NCI-H2196 treated with DMSO at 0.1 percent for 48 hours (cell line): ENCODE results near the gene PIGW.

Experiments
- DNase-seq: peaks from one replicate; lab custom pipeline; 2025; ENCODE audit not compliant: unreplicated experiment; lab: John Stamatoyannopoulos, UW

Gene PIGW

GRCh38 chr17:36545077-36545464 lies 10.3 kb downstream of the PIGW start:
- no peak for DNase-seq

- DNase-seq: peak; percentile 62
Measured at GRCh38 chr17:36545465-36546417, 11.0 kb downstream of the PIGW start.

DNA sequence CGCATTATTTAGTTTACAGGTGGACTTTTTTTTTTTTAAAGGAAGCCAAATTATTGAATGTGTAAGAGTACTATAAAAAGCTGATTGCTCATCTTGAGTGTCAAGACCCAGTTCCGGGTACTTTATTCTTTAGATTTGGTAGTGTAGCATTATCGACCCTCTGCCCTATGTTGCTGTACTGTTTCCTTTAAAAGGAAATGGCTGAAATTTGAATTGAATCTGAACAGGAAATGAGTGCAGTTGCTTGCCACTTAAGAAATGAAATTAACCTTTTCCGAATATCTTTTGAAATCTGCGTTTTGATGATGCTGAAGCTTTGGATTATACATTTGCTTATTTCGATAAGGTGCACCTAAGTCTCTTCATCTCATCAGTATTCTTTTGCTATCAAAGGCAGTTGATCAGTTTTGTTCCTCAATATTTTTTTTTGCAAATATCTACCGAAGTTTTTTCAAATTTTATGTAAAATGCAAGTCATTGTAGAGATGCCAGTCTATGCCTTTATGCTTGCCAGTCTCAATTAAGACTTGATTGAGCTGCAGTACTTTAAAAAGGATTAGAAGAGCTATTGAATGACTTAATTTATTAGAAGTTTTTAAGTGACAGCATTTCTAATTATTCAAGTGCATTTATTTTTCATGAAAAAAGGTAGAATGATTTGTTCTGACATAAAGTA lies 11.8 kb downstream of the PIGW start:
- no peak for DNase-seq

- DNase-seq: no peak
Measured at GRCh38 chr17:36547776-36548175, 13.0 kb downstream of the PIGW start.

DNA sequence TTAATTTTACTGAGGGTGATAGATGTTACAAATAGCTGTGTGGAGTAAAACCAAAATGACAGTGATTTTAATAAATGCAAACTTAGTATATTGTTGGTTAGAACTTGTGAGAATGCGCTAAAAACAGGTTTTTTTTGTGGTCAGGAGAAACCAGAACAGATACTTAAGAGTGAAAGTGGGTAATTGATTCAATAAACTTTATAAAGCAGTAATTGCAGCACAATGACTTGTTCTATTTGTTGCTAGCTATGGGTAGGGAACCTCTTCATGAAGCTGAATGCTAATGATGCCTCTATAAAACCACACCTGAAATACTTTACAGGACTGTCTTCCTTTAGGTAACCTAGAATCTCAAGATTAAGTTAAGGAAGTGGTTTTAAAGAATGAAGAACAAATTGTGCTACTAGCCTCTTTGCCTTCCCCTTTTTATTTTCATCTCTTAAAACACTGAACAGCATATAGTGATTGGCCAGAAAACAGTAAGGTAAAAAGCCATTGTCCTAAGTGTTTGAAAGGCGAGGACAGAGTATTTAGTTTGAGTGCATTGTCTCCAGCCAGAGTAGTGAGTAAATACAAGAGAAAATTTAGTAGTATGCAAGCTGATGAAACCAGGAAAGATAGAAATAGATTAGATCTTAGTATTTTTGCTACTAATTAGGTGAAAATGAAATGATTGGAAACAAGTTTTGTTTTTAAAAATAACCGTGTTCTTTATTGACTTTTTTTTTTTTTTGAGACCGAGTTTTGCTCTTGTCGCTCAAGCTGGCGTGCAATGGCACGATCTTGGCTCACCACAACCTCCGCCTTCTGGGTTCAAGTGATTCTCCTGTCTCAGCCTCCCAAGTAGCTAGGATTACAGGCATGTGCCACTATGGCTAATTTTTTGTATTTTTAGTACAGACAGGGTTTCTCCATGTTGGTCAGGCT lies 16.0 kb downstream of the PIGW start:
- no peak for DNase-seq

DNA sequence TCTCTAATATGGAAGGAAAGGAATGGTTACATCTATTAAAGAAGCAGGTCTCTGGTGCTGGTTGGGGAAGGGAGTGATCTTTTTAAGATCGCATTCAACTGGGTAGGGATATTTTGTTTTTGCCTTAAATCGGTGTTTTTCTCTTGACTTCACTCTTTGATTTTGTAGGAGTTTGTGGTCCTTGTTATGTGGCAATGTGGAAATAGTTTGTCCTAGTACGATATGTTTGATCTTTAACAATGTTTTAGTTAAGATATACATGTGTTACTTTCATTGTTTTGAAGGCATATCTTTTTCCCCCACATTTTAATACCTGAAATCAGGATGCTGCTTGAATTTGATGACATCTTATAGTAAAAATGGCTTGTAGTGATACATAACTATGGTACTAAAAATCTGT lies 18.7 kb downstream of the PIGW start:
- DNase-seq: no peak

DNA sequence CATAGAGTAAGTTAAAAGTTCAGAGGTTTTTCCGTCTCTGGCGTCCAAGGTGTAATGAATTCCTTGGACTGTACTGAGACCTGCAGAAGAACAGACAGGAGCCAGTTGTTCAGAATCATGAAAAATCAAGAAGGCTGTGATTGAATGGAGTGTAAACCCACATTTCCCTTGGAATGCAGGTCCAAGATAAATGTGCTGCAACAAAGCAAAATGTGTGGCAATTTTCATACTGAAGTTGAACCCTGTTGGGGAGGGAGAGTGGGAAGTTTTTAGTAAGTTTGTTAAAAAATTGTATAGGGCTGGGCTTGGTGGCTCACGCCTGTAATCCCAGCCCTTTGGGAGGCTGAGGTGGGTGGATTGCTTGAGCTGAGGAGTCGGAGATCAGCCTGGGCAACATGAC lies 31.3 kb downstream of the PIGW start:
- DNase-seq: no peak

DNA sequence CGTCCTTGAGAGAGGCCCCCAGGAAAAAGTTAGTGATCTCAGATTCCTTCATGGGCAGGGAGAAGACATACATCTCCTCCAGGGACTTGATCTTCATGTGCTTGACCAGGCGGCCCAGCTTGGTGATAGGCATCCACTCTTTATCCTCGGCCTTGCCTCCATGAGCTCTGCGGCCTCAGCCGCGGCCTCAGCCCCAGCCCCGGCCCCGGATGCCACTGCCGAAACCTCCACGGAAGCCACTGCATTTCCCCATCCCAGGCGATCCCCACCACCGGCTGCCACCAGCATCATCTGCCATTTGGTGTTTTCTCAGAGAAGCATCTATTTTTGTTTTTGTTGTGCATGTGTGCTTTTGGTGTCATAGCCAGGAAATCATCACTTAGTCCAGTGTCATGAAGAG lies 40.2 kb downstream of the PIGW start:
- no peak for DNase-seq

DNA sequence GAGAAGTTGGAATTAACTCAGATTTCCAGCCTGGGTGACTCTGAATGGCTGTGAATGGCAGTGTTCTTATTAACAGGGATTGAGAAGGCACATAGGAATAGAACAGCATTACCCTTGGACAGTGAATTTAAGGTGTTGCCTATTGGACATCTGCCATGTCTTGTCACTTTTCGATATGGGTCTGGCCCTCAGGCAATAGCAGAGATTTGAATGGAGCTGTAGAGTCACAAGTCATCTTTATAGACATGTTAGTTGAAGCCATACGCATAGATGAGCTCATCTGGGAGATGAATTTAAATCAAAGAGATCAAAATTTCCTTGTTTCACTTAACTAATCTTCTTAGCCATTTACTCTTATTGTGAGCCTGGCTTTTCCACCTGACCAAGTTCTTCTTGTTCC lies 42.0 kb downstream of the PIGW start:
- DNase-seq: no peak

DNA sequence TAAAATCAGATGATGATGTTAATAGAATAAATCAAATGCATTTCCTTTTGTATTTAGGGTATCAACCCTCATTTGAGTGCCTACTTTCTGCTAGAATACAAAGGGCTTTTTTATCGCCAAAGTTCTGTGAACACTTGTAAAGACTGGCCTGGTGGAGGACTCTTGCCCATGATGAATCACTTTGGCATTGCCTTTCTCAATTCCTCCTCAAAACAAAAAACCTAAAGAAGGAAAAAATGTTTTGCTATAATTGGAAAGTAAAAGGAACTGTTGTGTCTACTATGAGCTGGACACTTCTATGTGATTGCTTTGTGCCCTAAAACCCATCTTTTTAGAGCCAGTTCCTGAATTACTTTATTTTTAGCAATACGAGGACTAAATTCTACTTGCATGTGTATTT lies 43.9 kb downstream of the PIGW start:
- DNase-seq: no peak

DNA sequence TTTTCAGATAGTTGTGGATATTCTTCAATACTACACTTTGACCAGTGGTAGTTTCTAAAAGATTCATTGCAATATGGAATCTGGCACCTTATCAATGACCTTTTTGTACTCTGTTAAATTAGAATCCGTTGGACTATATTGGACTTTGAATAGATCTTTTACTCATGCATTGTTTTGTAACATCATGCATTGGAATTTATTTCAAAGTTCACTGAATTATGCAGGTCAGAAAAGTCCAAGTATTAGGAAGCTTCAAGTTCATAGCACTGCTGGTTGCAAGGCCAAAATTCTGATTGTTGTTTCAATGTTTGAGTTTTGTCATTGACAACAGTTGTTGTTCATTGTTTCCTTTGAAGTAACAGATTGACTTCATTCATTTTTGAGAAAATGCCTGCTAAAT lies 49.0 kb downstream of the PIGW start:
- DNase-seq: no peak

GRCh38 chr17:36586138-36586537 lies 51.4 kb downstream of the PIGW start:
- no peak for DNase-seq
